Prostate gland (tissue), 2 donors: Measurements from ENCODE around the gene RLN3. TPM values are rescaled to one million over a fixed set of nuclear protein-coding genes. Genes with fewer than 3 reads are reported as not detected.

Experiments
- DNase-seq: peaks from one replicate; pipeline ENCODE4 v3.0.0-alpha.2; 2019; ENCODE audit warnings: low spot score
- H3K27ac ChIP-seq, 2 donors: fragments of 200-600 bp; sonication (generic); 2 replicates each; pipeline ENCODE4 v1.5.1; 2017 to 2019
- H3K27me3 ChIP-seq: fragments of 200-600 bp; sonication (generic); replicated peaks from 2 replicates; pipeline ENCODE4 v1.5.1; 2019; ENCODE audit not compliant: insufficient read depth
- H3K36me3 ChIP-seq, 2 donors: fragments of 200-600 bp; sonication (generic); 1 replicate in 1 of 2; 2 replicates in 1 of 2; pipeline versions ENCODE4 v1.5.1 to v1.8.1; 2017 to 2019
- H3K4me1 ChIP-seq: fragments of 200-600 bp; sonication (generic); replicated peaks from 2 replicates; pipeline ENCODE4 v1.5.1; 2019
- H3K4me3 ChIP-seq, 2 donors: fragments of 200-600 bp; sonication (generic); 2 replicates each; pipeline ENCODE4 v1.5.1; 2017 to 2019
- H3K9me3 ChIP-seq: fragments of 200-600 bp; sonication (generic); 2 replicates; pipeline ENCODE4 v1.5.1; 2017
- POLR2A ChIP-seq: fragments of 450-650 bp; IDR thresholded peaks from one replicate; pipeline ENCODE4 v1.6.1; 2016; ENCODE audit warnings: antibody characterized with exemption, mild to moderate bottlenecking
- POLR2AphosphoS5 ChIP-seq: sonication (generic); formaldehyde crosslinking; IDR thresholded peaks from one replicate; pipeline ENCODE4 v1.6.1; 2017; ENCODE audit warnings: antibody characterized with exemption
- WGBS: methylation state at CpG from one replicate; pipeline ENCODE4 v1.1.5; 2018; 5-methylcytosine and 5-hydroxymethylcytosine counted together
- intact Hi-C: fragments of 100-400 bp; cut with DNase I; formaldehyde crosslinking; loops from one replicate; pipeline ENCODE4 v1.14.2; 2022
- total RNA-seq, 2 donors: library from RNA; depleted of rRNA; stranded (reverse); fragments of >200 nt; gene quantifications; one replicate each; pipeline ENCODE4 v1.1.0, GENCODE V29; 2016
- TF ChIP-seq, protein P1 (sequence below), 4 experiments: fragments of 200-600 bp in 2 of 4; fragments of 450-650 bp in 2 of 4; sonication (generic) in 2 of 4; IDR thresholded peaks; 1 replicate in 3 of 4; 2 replicates in 1 of 4; pipeline ENCODE4 v1.5.1; 2016 to 2019; ENCODE audit warnings: antibody characterized with exemption in 4 of 4, mild to moderate bottlenecking in 2 of 4, moderate library complexity in 2 of 4

RLN3 gene
- total RNA-seq, 2 donors from 2014 or later, result not detected

- Histone ChIP-seq H3K4me3 (no peak overlapping the region), H3K27me3 (no peaks in the 10 kb centered on the region), H3K36me3 (no peaks in the 10 kb centered on the region), H3K9me3 (no peaks in the 10 kb centered on the region), H3K4me1 (no peaks in the 10 kb centered on the region), H3K27ac (no peak overlapping the region)
- no peak for DNase-seq
- no peak for TF ChIP-seq POLR2AphosphoS5
- TF ChIP-seq POLR2A, result no peak
- TF ChIP-seq, protein P1, sequence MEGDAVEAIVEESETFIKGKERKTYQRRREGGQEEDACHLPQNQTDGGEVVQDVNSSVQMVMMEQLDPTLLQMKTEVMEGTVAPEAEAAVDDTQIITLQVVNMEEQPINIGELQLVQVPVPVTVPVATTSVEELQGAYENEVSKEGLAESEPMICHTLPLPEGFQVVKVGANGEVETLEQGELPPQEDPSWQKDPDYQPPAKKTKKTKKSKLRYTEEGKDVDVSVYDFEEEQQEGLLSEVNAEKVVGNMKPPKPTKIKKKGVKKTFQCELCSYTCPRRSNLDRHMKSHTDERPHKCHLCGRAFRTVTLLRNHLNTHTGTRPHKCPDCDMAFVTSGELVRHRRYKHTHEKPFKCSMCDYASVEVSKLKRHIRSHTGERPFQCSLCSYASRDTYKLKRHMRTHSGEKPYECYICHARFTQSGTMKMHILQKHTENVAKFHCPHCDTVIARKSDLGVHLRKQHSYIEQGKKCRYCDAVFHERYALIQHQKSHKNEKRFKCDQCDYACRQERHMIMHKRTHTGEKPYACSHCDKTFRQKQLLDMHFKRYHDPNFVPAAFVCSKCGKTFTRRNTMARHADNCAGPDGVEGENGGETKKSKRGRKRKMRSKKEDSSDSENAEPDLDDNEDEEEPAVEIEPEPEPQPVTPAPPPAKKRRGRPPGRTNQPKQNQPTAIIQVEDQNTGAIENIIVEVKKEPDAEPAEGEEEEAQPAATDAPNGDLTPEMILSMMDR (IDR thresholded peaks at IDR 0.05), result no peak
- intact Hi-C loops, result no loop called here
- WGBS, result 77% methylated on average over 9 of the region's 9 CpGs
Measured at GRCh38 chr19:14051980-14052379, 24.0 kb downstream of the RLN3 start.

DNA sequence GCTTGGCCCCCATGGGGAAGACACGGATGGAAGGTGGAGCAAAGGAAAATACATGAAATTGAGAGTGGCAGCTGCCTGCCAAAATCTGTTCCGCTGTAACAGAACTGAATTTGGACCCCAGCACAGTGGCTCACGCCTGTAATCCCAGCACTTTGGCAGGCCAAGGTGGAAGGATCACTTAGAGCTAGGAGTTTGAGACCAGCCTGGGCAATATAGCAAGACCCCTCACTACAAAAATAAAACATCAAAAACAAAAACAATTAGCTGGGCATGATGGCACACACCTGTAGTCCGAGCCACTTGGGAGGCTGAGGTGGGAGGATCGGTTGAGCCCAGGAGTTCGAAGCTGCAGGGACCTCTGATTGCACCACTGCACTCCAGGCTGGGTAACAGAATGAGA is 24.5 kb downstream of the RLN3 start:
- Histone ChIP-seq H3K4me1 (no peaks in the 10 kb centered on the region), H3K36me3 (no peaks in the 10 kb centered on the region), H3K9me3 (no peaks in the 10 kb centered on the region), H3K4me3 (no peak overlapping the region), H3K27ac (no peak overlapping the region), H3K27me3 (no peaks in the 10 kb centered on the region)
- intact Hi-C loops, result no loop called here
- TF ChIP-seq POLR2A, result no peak
- no peak for TF ChIP-seq POLR2AphosphoS5
- TF ChIP-seq, protein P1 (IDR thresholded peaks at IDR 0.05), result no peak
- 83% methylated on average over 6 of the region's 6 CpGs for WGBS
- no peak for DNase-seq

DNA sequence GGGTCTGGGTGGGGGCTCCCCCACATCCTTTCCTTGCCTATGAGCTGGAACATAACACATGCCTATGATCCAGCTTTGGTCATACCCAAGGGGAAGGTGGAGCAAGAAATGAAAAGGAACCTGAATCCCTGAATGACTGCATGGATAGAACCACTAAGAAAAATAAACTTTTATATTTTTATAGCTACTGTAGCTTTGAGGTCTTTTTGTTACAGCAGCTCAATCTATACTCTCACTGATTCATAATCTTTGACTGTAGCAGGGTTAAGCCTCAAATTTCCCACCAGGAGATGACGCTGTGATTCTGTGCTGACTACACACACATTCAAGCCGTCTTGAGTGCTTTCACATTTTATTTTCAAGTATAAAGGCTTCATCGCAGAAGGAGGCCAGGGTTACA is 25.1 kb downstream of the RLN3 start:
- DNase-seq, result no peak
- H3K36me3 ChIP-seq, result no peaks in the 10 kb centered on the region
- TF ChIP-seq, protein P1 (IDR thresholded peaks at IDR 0.05), result no peak
- no peak for TF ChIP-seq POLR2AphosphoS5
- no peak for TF ChIP-seq POLR2A
- H3K4me3 ChIP-seq, result no peak overlapping the region
- no peaks in the 10 kb centered on the region for H3K4me1 ChIP-seq
- no peak overlapping the region for H3K27ac ChIP-seq
- intact Hi-C loops, result no loop called here
- 91% methylated on average over 3 of the region's 3 CpGs for WGBS
- H3K9me3 ChIP-seq, result no peaks in the 10 kb centered on the region
- no peaks in the 10 kb centered on the region for H3K27me3 ChIP-seq

DNA sequence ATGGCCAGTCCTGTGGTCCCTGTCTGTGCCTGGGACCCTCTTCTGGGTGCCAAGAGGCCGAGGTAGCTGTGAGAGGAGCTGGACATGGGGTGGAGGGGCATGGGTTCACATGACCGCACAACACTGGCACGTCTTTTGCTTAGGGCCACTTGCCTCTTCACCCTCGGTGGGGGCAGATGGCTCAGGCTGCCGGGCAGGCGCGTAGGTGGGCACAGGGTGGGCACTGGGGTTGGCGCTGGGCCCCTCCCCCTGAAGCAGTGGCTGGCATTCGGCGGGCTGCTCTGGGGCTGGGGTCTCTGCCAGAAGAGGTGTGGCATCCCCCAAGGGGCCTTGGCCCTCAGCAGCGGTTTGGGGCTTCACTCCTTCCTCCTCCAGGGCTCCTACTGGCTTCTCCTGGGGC is 25.6 kb downstream of the RLN3 start:
- Histone ChIP-seq H3K4me3 (no peak overlapping the region), H3K27ac (no peak overlapping the region), H3K4me1 (no peaks in the 10 kb centered on the region), H3K36me3 (no peaks in the 10 kb centered on the region), H3K9me3 (no peaks in the 10 kb centered on the region), H3K27me3 (no peaks in the 10 kb centered on the region)
- intact Hi-C loops, result no loop called here
- no peak for TF ChIP-seq POLR2A
- no peak for TF ChIP-seq POLR2AphosphoS5
- TF ChIP-seq, protein P1 (IDR thresholded peaks at IDR 0.05), result no peak
- WGBS, result 93% methylated on average over 9 of the region's 11 CpGs
- DNase-seq, result no peak

GRCh38 chr19:14054099-14054498 is 26.2 kb downstream of the RLN3 start:
- H3K4me3 ChIP-seq, result no peak overlapping the region
- no peaks in the 10 kb centered on the region for H3K27me3 ChIP-seq
- H3K27ac ChIP-seq, result no peak overlapping the region
- TF ChIP-seq, protein P1 (IDR thresholded peaks at IDR 0.05), result no peak
- TF ChIP-seq POLR2AphosphoS5, result no peak
- no peak for TF ChIP-seq POLR2A
- no peaks in the 10 kb centered on the region for H3K36me3 ChIP-seq
- no peak for DNase-seq
- H3K4me1 ChIP-seq, result no peaks in the 10 kb centered on the region
- intact Hi-C loops, result no loop called here
- no peaks in the 10 kb centered on the region for H3K9me3 ChIP-seq
- WGBS, result 75% methylated on average over 6 of the region's 6 CpGs
